WTC11 (cell line): ENCODE results near the gene SPRR2G.

Source experiments
- CTCF ChIP-seq: fragments of 200-600 bp; IDR thresholded peaks from 2 replicates; pipeline ENCODE4 v1.8.0; 2022; ENCODE audit warnings: antibody characterized with exemption
- FOXP4 ChIP-seq: sonication (generic); formaldehyde crosslinking; IDR thresholded peaks from 2 replicates; pipeline ENCODE4 v1.8.0; 2022; ENCODE audit warnings: mild to moderate bottlenecking, missing genetic modification reagents
- SP1 ChIP-seq: sonication (generic); formaldehyde crosslinking; conservative IDR thresholded peaks from 2 replicates; pipeline ENCODE4 v1.8.1; 2022; ENCODE audit warnings: missing genetic modification reagents
- TF ChIP-seq, protein P1 (sequence below): sonication (generic); formaldehyde crosslinking; IDR thresholded peaks from 2 replicates; pipeline ENCODE4 v1.8.0; 2022; ENCODE audit warnings: mild to moderate bottlenecking, missing genetic modification reagents
- TF ChIP-seq, protein P2 (sequence below): sonication (generic); formaldehyde crosslinking; IDR thresholded peaks from 2 replicates; pipeline ENCODE4 v1.8.0; 2022; ENCODE audit warnings: mild to moderate bottlenecking, missing genetic modification reagents

DNA sequence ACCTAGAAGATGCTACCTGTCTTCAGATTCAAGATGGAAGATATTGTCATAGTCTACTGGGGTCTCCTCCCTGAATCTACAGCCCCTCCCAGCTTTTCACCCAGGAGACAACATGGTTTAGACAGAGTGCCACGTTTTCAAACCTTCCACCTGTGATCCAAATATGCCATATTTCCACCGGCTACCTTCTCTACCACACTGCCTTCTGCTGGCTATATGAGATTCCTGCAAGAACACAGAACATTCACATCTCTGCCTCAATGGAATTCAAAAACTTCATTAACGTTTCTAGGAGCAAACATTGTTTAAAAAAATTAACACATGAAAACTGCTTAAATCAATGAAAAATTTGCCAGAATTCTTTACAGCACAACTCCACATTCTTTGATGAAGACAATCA is 39.7 kb upstream of the SPRR2G start:
- TF ChIP-seq SP1 (CRISPR knock-in tag) (no peak), CTCF (no peak), FOXP4 (CRISPR knock-in tag) (no peak)
- TF ChIP-seq, protein P1, sequence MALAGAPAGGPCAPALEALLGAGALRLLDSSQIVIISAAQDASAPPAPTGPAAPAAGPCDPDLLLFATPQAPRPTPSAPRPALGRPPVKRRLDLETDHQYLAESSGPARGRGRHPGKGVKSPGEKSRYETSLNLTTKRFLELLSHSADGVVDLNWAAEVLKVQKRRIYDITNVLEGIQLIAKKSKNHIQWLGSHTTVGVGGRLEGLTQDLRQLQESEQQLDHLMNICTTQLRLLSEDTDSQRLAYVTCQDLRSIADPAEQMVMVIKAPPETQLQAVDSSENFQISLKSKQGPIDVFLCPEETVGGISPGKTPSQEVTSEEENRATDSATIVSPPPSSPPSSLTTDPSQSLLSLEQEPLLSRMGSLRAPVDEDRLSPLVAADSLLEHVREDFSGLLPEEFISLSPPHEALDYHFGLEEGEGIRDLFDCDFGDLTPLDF (CRISPR knock-in tag), result no peak
- TF ChIP-seq, protein P2, sequence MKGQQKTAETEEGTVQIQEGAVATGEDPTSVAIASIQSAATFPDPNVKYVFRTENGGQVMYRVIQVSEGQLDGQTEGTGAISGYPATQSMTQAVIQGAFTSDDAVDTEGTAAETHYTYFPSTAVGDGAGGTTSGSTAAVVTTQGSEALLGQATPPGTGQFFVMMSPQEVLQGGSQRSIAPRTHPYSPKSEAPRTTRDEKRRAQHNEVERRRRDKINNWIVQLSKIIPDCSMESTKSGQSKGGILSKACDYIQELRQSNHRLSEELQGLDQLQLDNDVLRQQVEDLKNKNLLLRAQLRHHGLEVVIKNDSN (CRISPR knock-in tag), result no peak
